ENCODE data around the gene ATP4B. TPM values are rescaled to one million over a fixed set of nuclear protein-coding genes. Genes with fewer than 3 reads are reported as not detected.
"Not testable (repeated sequence)": the region's sequence is repeated elsewhere in the genome, so short reads cannot be mapped to it uniquely, and the experiment has no call there.

Gene ATP4B
- polyA plus RNA-seq, 1 experiment: not detected

- DNase-seq (ENCODE audit: low read depth); POLR2A ChIA-PET; H3K4me3 ChIP-seq (ENCODE audit: low read depth, low read length); H3K36me3 ChIP-seq (ENCODE audit: control insufficient read depth, insufficient read depth, low read length); H3K27me3 ChIP-seq (ENCODE audit: control insufficient read depth, insufficient read depth, low read length): not testable (repeated sequence)
- peak; percentile 45 for TF ChIP-seq CTCF (IDR thresholded peaks at IDR 0.05; ENCODE audit: insufficient read depth, low read depth, low read length)
- CTCF ChIA-PET: interaction anchor here (1.1 to 1.3 kb wide), 2 partner anchors 9 to 10 kb away, joined by 3 to 4 read pairs; no protein-coding TSS in a partner anchor
Measured at GRCh38 chr13:113621498-113621897, 36.5 kb downstream of the ATP4B start.

- H3K27me3 ChIP-seq (ENCODE audit: control insufficient read depth, insufficient read depth, low read length): no peaks in the 10 kb centered on the region
- CTCF ChIA-PET: interaction anchor here (1.1 to 1.3 kb wide), 2 partner anchors 8 to 9 kb away, joined by 3 to 4 read pairs; no protein-coding TSS in a partner anchor
Measured at GRCh38 chr13:113621046-113621445, 37.0 kb downstream of the ATP4B start.

DNA sequence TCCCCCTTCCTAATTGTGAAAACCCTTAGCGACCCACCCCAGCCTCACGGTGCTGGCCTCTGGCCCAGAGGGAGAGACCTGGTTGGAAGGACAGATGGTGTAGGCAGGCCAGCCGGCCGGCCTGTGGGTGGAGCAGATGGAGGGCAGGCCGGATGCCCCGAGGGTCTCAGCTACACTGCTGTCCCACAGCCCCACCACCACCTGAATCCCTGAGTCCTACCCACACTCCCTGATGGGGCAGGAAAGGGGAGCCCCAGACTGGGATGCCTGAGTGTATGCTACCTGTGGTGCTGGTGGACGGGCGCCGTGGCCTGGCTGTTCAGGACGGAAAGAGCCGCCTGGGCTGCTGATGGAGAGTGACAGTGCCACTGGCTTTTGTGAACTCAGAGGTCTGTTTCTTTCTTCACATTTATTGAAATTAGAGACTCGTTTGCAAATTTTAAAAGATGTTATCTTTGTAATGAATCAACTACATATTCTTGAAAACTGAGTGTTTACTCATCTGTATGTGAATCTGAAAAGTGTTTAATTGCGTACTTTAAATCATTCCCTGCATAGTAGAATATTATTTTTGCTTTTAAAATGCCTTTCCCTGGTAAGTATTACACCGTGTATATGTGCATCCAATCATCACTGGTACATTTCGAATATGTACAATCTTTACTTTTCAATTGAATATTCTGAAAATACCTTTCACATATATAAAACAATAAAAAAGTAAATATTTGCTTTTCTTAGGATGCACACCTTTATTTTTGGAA, 37.8 kb downstream of the ATP4B start:
- POLR2A ChIA-PET: no interaction called here
- Histone ChIP-seq H3K4me3 (ENCODE audit: low read depth, low read length) (no peak overlapping the region), H3K27me3 (ENCODE audit: control insufficient read depth, insufficient read depth, low read length) (no peaks in the 10 kb centered on the region), H3K36me3 (ENCODE audit: control insufficient read depth, insufficient read depth, low read length) (peaks cover 4% of the 10 kb centered on the region; the same call in 1 of the 2 replicates)
- no peak for TF ChIP-seq CTCF (IDR thresholded peaks at IDR 0.05; ENCODE audit: insufficient read depth, low read depth, low read length)
- CTCF ChIA-PET: interaction anchor here (1.1 kb wide), 1 partner anchor 7 kb away, joined by 4 read pairs; no protein-coding TSS in a partner anchor
- DNase-seq (ENCODE audit: low read depth): no peak

More at GRCh38 chr13:113621046-113621445, 37.0 kb downstream of the ATP4B start:
- DNase-seq (ENCODE audit: low read depth): no peak
- Histone ChIP-seq H3K36me3 (ENCODE audit: control insufficient read depth, insufficient read depth, low read length) (peaks cover 4% of the 10 kb centered on the region; the same call in 1 of the 2 replicates), H3K4me3 (ENCODE audit: low read depth, low read length) (no peak overlapping the region)
- POLR2A ChIA-PET: no interaction called here
- TF ChIP-seq CTCF (IDR thresholded peaks at IDR 0.05; ENCODE audit: insufficient read depth, low read depth, low read length): no peak

DNA sequence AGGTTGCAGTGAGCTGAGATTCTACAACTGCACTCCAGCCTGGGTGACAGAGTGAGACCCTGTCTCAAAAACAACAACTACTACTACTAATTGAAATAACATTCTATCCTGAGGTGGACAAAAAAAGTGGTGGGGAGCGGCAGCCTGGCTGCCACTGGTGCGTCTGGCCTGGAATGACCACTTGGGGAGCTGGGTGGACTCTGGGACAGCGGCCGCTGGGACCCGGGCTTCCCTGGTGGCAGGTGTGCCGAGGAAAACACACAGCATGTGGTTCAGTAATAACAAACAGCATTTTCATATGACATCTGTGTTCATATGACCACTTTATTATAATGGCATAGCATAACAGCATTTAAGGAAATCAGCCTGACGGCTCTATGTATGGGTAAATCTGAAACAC, 39.5 kb downstream of the ATP4B start:
- Histone ChIP-seq H3K4me3 (ENCODE audit: low read depth, low read length) (no peak overlapping the region), H3K27me3 (ENCODE audit: control insufficient read depth, insufficient read depth, low read length) (no peaks in the 10 kb centered on the region), H3K36me3 (ENCODE audit: control insufficient read depth, insufficient read depth, low read length) (no peaks in the 10 kb centered on the region; the same call in none of the 2 replicates)
- DNase-seq (ENCODE audit: low read depth): no peak
- CTCF ChIA-PET: no interaction called here
- no peak for TF ChIP-seq CTCF (IDR thresholded peaks at IDR 0.05; ENCODE audit: insufficient read depth, low read depth, low read length)
- POLR2A ChIA-PET: no interaction called here

DNA sequence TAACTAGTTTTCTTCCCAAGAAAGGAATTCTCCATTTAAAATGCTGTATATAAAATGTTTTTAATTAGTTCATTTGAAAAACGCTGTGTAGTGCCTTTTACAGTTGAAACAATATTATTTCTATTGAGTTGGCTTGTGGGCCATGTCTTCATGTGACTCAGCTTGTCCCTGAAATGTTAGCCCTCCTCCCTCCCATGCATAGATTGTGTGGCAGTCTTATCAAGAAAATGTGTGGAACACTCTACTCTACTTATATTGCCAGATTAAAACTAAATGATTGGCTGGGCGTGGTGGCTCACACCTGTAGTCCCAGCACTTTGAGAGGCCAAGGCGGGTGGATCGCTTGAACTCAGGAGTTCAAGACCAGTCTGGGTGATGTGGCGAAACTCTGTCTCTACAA, 40.0 kb downstream of the ATP4B start:
- Histone ChIP-seq H3K36me3 (ENCODE audit: control insufficient read depth, insufficient read depth, low read length) (no peaks in the 10 kb centered on the region; the same call in none of the 2 replicates), H3K4me3 (ENCODE audit: low read depth, low read length) (no peak overlapping the region), H3K27me3 (ENCODE audit: control insufficient read depth, insufficient read depth, low read length) (no peaks in the 10 kb centered on the region)
- no peak for TF ChIP-seq CTCF (IDR thresholded peaks at IDR 0.05; ENCODE audit: insufficient read depth, low read depth, low read length)
- ChIA-PET POLR2A (no interaction called here), CTCF (no interaction called here)
- DNase-seq (ENCODE audit: low read depth): no peak
